NB4 (cell line): Measurements from ENCODE around the gene ZNF276.
"Not testable (repeated sequence)": the region's sequence is repeated elsewhere in the genome, so short reads cannot be mapped to it uniquely, and the experiment has no call there.

Experiments used
- DNase-seq: peaks from one replicate; pipeline ENCODE4 v3.0.0; 2010; ENCODE audit warnings: low read depth
- H3K4me3 ChIP-seq: one replicate; pipeline ENCODE4 v1.5.1; 2011; ENCODE audit warnings: mild to moderate bottlenecking, low read depth, low read length, moderate library complexity
- MYC ChIP-seq: IDR thresholded peaks from 2 replicates; pipeline ENCODE4 v1.6.1; 2011; ENCODE audit warnings: low read depth, low read length
- POLR2A ChIP-seq: IDR thresholded peaks from 2 replicates; pipeline ENCODE4 v1.6.1; 2011; ENCODE audit warnings: mild to moderate bottlenecking; ENCODE audit not compliant: insufficient read length; ENCODE audit errors: extremely low read depth
- TF ChIP-seq, protein P1 (sequence below): IDR thresholded peaks from one replicate; pipeline ENCODE4 v1.5.1; 2012; ENCODE audit warnings: low read depth, low read length
- TF ChIP-seq, protein P2 (sequence below): IDR thresholded peaks from 2 replicates; pipeline ENCODE4 v1.6.1; 2011; ENCODE audit warnings: low read depth, low read length

The ZNF276 gene

GRCh38 chr16:89779909-89780305, 58.6 kb downstream of the ZNF276 start:
- no peak for DNase-seq
- no peak for TF ChIP-seq MYC
- TF ChIP-seq, protein P1, sequence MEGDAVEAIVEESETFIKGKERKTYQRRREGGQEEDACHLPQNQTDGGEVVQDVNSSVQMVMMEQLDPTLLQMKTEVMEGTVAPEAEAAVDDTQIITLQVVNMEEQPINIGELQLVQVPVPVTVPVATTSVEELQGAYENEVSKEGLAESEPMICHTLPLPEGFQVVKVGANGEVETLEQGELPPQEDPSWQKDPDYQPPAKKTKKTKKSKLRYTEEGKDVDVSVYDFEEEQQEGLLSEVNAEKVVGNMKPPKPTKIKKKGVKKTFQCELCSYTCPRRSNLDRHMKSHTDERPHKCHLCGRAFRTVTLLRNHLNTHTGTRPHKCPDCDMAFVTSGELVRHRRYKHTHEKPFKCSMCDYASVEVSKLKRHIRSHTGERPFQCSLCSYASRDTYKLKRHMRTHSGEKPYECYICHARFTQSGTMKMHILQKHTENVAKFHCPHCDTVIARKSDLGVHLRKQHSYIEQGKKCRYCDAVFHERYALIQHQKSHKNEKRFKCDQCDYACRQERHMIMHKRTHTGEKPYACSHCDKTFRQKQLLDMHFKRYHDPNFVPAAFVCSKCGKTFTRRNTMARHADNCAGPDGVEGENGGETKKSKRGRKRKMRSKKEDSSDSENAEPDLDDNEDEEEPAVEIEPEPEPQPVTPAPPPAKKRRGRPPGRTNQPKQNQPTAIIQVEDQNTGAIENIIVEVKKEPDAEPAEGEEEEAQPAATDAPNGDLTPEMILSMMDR, result no peak
- TF ChIP-seq, protein P2, sequence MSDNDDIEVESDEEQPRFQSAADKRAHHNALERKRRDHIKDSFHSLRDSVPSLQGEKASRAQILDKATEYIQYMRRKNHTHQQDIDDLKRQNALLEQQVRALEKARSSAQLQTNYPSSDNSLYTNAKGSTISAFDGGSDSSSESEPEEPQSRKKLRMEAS, result no peak
- TF ChIP-seq POLR2A, result no peak
- no peak overlapping the region for H3K4me3 ChIP-seq

GRCh38 chr16:89782489-89782888, 61.2 kb downstream of the ZNF276 start:
- DNase-seq, result no peak
- no peak overlapping the region for H3K4me3 ChIP-seq
- TF ChIP-seq, protein P1, result no peak
- TF ChIP-seq MYC, result no peak
- TF ChIP-seq, protein P2, result no peak
- TF ChIP-seq POLR2A, result no peak

DNA sequence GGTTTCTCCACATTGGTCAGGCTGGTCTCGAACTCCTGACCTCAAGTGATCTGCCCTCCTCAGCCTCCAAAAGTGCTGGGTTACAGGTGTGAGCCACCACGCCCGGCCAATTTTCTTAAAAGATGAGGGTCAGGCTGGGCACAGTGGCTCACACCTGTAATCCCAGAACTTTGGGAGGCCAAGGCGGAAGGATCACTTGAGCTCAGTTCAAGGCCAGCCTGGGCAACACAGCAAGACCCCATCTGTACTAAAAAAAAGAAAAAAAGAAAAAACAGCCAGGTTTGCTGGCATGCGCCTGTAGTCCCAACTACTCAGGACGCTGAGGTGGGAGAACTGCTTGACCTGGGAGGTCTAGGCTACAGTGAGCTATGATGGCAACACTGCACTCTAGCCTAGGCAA, 62.6 kb downstream of the ZNF276 start:
- not testable (repeated sequence) for DNase-seq, H3K4me3 ChIP-seq

- no peak for DNase-seq
- TF ChIP-seq, protein P1, result no peak
- TF ChIP-seq POLR2A (no peak), MYC (no peak)
- TF ChIP-seq, protein P2, result no peak
- H3K4me3 ChIP-seq, result no peak overlapping the region
These were observed 63.1 kb downstream of the ZNF276 start for GRCh38 chr16:89784406-89784805.

- no peak for DNase-seq
- TF ChIP-seq, protein P2, result no peak
- TF ChIP-seq, protein P1, result no peak
- TF ChIP-seq POLR2A, result no peak
- no peak overlapping the region for H3K4me3 ChIP-seq
These were observed 64.3 kb downstream of the ZNF276 start for GRCh38 chr16:89785523-89786155.

- H3K4me3 ChIP-seq, result no peak overlapping the region
- no peak for TF ChIP-seq POLR2A
- no peak for TF ChIP-seq MYC
- TF ChIP-seq, protein P2, result no peak
- TF ChIP-seq, protein P1, result no peak
- no peak for DNase-seq
These were observed 65.4 kb downstream of the ZNF276 start for GRCh38 chr16:89786474-89787364.
